ENCODE measurements around the gene FCGR1A.
"Not testable (repeated sequence)": the region's sequence is repeated elsewhere in the genome, so short reads cannot be mapped to it uniquely, and the experiment has no call there.

The FCGR1A gene

DNA sequence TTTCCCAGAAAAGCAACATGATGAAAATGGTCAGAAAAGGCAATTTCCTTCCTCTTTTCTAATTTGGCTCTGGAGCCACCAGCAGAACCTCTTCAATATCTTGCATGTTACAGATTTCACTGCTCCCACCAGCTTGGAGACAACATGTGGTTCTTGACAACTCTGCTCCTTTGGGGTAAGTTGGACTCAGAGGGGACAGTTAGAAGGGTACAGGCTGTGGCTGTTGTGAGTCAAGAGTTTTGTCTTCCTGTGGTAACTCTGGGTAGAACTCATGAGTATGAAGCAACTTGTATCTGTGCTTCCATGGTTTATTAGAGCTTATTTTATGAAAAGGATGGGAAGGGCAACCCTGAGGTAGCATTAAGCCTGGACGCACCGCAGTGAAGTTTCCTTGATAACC lies at the start of gene FCGR1A:
TSS of gene FCGR1A (plus strand) at position 95 of the 400 bp plus-strand sequence. CDS start at position 145, 50 bp downstream.
- not testable (repeated sequence) for DNase-seq (ENCODE audit: low read depth)

DNA sequence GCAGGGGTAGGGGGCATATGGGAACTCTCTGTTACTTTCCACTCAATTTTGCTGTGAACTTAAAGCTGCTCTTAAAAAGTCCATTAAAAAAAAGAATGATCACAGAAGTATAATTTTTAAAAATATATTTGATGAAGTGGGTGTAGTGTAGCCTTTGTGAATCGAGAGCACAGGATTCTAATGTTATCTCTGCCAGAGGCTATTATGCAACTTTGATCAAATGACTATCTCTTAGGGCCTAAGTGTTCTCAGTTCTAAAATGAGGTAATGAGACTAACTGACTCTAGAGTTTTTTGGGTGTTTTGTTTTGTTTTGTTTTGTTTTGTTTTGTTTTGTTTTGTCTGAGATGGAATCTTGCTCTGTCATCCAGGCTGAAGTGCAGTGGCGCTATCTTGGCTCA lies 49.7 kb upstream of the FCGR1A start:
- not testable (repeated sequence) for DNase-seq (ENCODE audit: low read depth)

DNA sequence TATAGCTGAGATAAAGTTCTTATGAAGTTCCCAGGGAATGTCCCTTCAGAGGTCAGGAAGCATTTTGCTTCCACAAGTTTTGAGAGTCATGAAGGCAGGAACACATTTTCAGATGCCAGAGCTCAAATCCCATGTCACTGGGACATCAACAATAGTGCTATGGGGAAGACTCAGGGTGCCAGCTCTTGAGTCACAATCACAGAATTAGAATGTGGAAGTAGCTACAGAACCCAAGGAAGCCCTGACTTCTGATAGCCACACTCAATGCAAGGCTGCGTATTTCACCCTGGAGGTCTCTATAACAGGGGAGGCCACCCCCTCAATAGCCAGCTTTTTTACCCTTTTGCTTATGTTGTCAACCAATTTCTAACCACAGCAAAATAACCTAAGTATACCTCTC lies 47.8 kb upstream of the FCGR1A start:
- DNase-seq (ENCODE audit: low read depth), result not testable (repeated sequence)

DNA sequence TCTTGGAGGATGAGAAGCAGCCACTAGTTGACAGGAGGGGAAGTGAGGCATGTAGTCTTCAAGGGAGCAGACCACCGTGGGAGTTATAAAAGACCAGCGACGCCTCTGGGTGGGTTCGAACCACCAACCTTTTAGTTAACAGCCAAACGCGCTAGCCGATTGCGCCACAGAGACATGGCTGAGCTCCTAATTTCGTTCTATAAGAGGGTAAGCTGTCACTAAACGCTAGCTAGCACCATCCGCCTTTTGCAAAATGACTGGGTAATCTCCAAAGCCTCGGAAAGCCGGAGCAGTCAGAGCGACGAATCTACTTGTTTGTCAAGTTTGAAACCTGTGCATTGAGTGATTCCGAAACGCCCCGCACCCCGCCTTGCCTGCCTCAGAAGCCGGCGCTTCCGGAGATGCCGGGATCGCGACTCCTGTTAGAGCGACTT lies 42.3 kb upstream of the FCGR1A start:
- peak; percentile 54 for DNase-seq (ENCODE audit: low read depth)

DNA sequence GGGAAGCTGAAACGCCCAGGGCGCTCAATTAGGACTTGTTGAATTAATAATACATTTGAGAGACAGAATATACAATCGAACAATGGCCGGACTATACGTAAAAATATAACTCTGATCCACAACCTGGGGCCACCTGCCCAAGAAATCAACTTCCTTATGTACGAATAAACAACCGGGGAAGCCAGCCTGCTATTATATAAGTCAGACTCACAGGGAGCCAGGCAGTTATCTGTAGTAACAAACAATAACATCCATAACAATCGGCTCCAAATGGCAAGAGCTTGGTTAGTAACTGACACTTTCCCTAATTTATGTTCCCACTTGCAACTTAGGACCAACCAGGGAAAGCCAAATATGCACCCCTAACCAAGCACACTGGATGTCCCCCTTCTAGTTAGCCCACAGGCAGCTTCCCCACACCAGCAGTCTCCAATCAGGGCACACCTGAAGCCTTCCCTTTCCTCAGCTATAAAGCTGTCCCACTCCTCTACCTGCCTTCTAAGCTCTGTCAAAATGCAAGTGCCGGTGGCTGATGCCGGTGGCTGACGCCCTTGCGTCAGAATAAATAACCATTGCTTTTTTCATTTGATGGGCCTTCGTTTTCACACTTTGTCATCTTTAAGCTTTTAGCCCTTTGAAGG lies 41.8 kb upstream of the FCGR1A start:
- DNase-seq (ENCODE audit: low read depth), result not testable (repeated sequence)

DNA sequence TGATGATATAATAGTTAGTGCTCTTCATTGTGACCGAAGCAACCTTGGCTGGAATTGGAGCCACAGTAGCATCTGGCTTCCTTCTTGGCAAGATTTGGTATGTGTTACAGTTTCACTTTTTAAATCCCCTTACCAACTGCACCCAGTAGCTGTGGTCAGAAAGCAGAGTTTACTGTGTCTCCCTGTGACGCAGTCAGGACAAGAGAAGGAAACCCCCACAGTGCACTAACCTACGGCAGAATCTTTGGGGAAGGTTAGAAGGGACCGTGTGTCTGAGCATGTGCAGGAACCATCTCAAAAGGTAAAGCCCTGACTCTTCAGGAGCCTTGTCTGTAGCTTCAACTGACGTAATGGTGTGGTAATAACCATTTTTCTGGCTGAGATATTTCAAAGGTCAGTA lies 40.6 kb upstream of the FCGR1A start:
- DNase-seq (ENCODE audit: low read depth), result not testable (repeated sequence)

DNA sequence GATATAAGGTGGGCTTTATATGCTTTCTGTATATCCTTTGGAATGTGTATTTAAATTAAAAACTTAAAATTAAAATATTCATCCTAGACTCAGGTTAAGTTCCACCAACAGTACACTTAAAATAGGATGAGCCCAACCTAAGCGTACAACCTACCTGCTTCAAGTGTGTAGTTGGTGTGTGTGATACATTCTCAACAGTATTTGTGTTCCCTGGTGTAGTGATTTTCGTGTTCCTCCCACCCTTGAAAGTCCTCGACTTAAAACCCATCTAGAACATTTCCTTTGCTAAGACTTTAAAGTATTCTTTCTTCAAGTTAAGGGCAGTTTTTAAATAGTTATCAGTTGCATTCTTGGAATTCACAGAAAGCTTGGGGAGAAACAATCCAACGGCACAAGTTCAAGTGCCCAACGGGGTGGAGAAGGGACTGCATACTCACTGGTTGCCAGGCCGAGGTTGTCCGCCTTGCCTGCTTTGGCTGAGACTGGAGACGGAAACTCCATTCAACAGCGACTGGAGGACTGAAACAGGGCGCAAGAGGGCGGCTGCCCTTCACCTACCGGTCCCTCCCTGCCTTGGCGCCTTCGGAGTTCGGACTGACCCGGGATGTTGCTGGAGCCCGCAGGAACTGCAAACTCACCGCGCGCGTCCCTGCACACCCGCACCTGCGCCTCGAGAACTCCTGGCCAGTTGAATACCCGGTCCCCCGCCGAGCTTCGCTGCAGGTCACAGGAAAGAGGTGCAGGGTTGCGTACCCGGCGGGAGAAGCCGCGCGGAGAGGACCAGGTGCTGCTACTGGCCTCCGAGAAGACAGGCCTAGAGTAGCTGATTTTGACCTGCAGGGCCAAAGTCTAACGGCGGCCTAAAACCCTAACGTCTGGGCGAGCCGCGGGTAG lies 35.8 kb upstream of the FCGR1A start:
- DNase-seq (ENCODE audit: low read depth), result not testable (repeated sequence)

DNA sequence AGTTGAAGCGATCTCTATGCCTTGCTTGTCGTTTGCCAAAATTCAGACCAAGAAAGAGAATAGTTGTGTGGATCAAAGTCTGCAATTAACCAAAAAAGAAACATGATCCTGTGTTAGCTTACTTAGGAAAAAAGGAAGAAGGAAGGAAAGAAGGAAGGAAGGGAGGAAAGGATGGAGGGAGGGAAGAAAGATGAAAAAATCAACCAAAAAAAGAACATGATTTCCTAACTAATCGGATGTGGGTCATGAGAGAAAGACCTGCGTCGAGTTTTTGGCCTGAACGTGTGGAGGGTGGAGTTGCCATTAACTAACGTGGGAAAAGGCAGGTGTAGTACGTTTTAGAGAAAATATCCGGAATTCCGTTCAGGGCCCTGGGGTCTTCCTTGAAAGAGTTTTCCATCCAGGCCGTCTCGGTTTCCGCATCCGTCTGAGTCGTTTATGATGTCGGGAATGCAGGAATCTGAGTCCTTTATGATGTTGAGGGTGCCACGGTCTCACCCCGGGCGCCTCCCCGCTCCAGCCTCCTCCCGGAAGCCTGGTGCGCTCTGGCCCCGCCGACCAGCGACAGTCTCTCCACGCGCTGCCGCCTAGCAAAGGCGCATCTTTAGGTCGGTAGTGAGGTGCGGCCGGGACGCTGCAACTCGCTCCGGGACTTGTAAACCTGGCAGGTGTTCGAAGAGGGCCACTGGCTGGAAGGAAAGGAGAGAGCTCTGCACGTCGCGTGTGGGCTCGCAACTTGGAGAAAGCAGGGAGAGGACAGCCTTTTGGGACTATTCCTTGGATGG lies 34.9 kb upstream of the FCGR1A start:
- DNase-seq (ENCODE audit: low read depth), result not testable (repeated sequence)

DNA sequence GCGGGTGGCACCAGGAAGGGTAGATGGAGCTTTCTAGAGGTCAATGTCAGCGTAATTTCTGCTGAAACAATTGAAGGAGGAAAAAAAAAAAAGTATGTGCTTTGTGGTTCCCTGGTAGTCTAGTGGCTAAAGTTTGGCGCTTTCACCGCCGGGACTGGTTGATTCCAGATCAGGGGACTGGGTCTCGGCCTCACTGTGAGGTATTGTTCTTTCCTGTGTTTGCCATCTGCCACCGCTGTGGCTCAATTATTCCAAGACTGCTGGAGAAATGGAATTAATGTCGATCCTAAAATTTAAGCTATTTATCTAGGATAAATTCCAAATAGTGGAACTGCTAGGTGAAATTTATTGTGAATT lies 34.4 kb upstream of the FCGR1A start:
- DNase-seq (ENCODE audit: low read depth), result not testable (repeated sequence)

DNA sequence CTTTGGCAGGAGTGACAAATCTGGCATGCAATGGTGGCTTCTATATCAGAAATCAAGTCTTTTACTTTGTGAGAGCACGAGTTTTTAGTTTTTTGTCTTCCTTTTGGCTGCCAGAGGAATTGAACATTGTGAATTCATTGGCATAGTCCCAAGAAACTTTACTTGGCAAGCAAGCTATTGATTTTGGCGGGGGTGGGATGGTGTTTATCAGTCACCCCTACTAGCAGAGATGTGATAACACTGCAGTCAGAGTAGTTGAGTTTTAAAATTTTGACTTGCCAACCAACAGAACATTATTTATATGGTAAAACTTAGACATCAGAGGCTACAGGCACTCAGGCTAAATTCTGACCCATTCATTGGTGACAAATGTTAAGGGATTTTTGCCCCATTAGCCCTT lies 31.9 kb upstream of the FCGR1A start:
- not testable (repeated sequence) for DNase-seq (ENCODE audit: low read depth)

DNA sequence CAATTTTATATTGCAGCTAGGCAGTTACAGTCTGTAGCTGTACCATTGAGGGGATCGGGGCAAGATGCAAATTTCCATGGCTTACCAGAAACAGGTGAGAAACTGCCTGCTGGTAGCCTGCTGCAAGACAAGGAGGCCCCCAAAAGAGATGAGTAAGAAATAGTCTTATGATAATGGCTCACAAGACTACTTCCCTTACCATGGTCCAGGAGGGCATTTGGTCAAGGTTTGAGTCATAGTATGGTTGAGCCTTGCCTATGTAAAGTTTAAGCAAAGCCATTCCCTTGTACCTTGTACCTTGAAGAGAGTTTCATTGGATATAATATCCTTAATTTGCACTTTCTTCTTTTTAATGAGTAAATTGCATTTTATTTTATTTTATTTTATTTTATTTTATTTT lies 30.3 kb upstream of the FCGR1A start:
- DNase-seq (ENCODE audit: low read depth), result not testable (repeated sequence)

DNA sequence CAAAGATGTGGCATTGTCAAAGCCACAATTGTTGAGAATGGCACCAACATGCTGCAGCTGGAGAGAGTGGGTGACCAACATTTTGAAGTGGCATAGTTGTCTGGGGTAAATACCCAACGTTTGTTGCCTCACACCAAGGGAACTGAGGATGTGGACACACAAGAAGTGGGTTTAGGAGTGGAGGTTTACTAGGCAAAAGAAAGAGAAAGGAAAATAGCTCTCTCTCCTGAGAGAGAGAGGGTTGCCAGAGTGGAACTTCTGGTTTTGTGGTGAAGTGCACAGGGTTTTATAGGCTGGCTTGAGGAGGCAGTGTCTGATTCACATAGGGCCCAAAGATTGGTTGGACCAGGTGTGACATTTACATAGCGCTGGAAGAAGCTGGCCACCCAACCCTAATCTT lies 29.0 kb upstream of the FCGR1A start:
- not testable (repeated sequence) for DNase-seq (ENCODE audit: low read depth)

DNA sequence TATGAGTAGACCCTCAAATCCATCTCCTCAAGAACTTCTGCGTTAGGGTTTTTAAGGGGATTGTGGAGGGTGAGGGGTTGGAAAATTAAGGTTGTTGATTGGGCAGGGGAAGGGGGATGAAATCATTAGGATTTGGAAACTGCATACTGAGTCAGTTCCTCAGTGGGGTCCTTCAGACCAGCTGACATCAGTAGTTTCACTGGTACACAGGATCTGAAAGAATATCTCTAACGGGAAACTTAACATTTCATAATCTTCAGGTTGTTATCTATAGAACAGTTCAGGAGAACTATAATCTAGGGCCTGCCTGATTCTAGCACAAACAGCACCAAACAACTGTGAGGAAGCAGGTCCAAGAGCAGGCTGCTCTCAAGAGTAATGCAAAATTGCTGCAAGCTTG lies 27.2 kb upstream of the FCGR1A start:
- DNase-seq (ENCODE audit: low read depth), result not testable (repeated sequence)

DNA sequence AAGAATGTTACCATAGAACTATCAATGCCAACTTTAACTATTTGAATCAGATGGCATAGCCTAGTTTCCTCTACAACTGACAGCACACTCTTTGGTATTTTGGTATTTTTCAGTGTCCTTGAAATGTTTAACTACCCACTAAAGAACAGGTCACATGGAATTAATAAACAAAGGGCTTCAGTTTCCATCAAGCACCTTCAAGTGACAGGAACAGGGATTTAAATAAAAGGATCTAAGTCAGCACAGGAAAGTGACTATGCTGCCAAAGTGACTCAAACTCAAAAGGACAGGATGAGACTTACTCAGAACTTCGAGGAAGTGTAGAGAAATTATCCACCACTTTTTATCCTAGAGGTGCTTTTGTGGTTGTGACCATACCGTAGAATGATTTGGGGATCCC lies 20.2 kb upstream of the FCGR1A start:
- DNase-seq (ENCODE audit: low read depth), result not testable (repeated sequence)

DNA sequence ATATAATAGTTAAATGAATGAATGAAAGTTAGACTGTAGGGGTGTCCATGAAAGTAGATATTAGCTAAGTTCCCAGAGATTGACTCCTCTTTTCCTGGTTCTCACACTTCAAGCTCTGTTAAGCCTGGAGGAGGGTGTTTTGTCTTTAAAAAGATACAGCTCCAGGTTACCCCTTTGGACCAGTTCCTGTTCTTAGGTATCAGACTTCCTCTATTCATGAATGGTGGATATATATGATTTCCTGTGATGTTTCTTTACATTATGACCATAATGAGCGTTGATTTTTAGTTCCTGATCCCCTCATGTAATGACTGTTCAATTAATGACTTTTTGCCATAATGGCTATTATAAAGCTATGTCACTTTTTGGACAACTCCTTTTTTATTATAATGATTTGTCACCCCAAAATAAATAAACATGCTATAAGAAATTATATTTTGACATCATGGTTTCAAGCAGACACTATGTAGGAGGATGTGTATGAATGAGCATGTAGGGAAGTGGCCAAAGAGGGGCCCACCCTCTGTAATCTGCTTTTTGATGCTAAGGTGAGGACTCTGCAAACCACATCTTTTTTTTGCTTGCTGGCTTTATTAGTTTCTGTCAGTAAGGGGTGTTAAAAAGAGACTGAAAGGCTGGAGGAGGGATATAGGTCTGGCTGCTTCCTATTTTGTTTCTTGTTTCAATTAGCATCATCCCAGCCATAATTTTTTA lies 18.2 kb upstream of the FCGR1A start:
- not testable (repeated sequence) for DNase-seq (ENCODE audit: low read depth)

DNA sequence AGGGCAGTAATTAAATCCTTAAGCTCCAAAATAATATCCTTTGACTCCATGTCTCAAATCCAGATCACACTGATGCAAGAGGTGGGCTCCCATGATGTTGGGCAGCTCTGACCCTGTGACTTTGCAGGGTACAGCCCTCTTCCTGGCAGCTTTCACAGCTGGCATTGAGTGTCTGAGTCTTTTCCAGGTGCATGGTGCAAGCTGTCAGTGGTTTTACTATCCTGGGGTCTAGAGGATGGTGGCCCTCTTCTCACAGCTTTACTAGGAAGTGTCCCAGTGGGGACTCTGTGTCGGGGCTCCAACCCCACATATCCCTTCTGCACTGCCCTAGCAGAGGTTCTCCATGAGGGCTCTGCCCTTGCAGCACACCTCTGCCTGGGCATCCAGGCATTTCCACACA lies 16.3 kb upstream of the FCGR1A start:
- not testable (repeated sequence) for DNase-seq (ENCODE audit: low read depth)

DNA sequence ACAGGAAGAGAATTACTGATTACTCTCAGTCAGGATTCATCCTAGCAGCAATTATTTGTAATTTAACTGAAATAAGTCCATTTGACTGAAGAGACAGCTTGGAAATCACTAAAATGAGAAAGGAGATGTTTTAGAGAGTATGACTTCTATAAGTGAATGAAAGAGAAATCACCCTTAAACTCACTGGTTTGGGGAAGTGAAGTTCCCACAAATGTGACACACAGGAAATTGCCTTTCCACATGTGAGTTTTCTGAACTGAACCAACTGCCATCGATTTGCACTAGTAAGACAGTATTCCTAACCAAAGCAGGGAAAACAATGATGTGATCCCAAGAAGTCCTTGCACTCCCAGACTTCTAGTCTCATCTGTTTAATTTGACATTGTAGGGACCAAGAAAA lies 13.3 kb upstream of the FCGR1A start:
- DNase-seq (ENCODE audit: low read depth), result not testable (repeated sequence)

DNA sequence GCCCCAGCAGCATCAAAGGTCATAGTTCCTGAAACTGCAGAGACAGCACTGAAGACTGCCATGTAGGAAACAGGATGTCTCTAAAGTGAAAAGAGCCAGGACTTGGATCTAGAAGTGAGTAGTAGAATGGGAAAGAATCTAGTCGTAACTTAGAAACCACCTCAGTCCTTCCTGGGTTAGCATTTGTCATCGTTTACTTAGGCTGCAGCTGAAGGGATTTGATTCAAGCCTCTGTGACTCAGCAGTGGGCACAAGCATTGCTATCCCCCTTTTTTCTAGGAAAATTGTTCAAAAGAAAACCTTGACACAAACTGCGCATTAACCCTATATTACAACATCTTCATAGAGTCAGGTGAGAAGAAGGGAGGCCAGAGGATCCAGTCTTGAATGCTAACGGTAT lies 11.8 kb upstream of the FCGR1A start:
- DNase-seq (ENCODE audit: low read depth), result not testable (repeated sequence)

DNA sequence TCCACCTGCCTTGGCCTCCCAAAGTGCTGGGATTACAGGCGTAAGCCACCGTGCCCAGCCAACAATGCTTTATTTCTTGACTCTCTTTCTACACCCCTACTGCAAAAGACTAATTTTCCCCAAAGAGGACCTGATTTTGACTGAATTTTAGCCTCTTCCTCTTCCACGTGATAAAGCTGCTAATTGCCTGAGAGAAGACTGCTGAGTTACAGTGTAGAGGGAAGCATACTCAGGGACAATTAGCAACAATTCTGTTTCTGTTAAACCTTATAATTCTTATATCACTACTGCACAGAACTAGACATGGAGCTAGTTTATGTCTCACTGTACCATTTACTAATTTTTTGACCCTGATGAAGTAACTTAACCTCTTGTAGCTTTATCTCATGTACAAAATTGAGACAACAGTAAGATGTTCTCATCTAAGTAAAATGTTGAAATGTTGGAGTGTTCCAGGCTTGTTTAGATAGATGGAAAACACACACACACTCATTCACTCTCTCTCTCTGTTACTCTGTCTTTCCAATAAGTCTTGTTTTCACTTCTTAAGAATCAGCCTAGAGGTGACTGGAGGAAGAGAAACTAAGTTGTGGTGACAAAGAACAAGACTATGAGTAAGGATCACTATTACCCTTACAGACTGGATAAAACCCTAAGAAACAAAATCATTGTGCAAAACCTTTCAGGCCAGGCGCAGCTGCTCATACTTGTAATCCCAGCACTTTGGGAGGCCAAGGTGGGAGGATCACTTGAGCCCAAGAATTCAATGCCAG lies 10.7 kb upstream of the FCGR1A start:
- DNase-seq (ENCODE audit: low read depth), result not testable (repeated sequence)

DNA sequence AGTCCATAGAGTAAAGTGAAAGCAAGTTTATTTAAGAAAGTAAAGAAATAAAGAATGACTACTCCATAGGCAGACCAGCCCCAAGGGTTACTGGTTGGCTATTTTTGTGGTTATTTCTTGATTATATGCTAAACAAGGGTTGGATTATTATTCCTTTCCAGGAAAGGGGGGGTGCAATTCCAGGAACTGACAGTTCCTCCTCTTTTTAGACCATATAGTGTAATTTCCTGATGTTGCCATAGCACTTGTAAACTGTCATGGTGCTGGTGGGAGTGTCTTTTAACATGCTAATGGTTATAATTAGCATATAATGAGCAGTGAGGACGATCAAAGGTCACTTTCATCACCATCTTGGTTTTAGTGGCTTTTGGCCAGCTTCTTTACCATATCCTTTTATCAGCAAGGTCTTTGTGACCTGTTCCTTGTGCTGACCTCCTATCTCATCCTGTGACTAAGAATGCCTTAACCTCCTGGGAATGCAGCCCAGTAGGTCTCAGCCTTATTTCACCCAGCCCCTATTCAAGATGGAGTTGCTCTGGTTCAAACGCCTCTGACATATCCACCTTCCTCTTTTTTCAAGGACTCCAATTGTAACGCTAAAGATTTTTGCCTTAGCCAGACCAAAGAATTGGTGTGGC lies 6.9 kb upstream of the FCGR1A start:
- DNase-seq (ENCODE audit: low read depth), result not testable (repeated sequence)

All from activated T-helper 9 cell treated with anti-CD3 and anti-CD28 coated beads, Interleukin-2, amount 50 U/mL, for 16 hours (primary cell).